Activated CD4-positive, alpha-beta T cell treated with anti-CD3 and anti-CD28 coated beads, Interleukin-2, amount 50 U/mL, for 4 hours (primary cell): ENCODE data around the gene HSPA2.
"Not testable (repeated sequence)": the region's sequence is repeated elsewhere in the genome, so short reads cannot be mapped to it uniquely, and the experiment has no call there.

Experiments
- DNase-seq, 2 experiments: peaks; one replicate each; pipeline ENCODE4 v3.0.0-alpha.2; 2020

HSPA2 gene

DNA sequence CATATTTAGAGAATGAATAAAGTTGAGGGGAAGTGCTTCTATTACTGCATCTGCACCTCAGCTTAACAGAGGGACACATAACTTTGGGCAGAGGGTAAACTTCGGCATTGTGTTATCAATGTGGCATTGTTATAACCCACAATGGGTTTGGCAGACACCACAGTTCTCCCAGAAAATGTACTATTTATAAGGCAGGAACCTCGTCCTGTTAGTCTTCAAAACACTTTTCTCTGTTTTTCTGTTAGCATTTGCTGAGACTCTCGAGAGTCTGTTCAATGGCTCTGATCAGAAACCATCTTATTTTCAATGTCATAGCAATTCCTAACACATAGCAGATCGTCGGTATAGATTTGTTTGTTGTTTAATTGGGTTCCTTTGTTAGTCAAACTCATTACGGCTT lies 23.2 kb downstream of the HSPA2 start:
- DNase-seq, result no peak

DNA sequence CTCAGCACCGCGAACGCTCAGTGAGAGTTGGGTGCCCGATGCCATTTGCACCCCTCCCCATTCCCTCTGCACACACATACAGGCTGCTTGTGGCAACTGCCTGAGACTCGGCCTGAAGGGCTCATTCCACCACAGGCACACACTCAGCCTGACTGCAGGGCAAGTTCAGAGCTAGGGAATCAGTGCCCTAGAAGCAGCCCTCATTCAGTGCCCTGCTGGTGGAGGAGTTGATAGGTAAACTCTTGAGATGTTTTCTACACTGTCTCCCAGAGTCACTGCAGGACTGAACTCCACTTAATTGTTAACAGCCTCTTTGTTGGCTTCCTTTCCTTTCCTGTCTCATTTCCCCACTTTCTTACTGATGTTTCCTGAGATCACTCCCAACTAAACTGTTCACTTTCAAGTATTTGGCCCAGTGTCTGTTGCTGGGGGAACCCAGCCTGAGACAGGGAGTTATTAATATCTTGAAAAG lies 26.1 kb downstream of the HSPA2 start:
- DNase-seq, result no peak

DNA sequence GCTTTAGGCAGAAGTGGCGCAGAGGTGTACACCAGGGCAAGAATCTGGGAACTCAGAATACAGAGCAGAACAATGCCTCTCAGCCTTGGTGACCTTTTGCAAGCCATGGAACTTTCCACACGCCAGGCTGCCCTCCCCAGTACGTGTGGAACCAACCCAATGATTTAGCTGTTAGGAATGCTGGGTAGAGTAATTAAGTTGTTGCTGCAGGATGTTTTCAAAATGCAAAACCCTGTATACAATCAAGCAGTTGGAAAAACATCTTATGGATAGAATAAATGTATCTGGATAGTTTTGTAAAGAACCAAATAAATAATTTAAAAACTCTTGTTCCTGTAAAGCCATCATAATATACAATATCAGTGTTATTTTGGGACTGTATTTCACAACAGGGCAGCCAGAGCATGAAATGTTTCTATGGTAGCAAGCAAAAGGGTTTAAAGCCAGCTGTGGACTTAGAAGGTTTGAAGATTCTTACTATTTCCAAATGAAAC lies 28.6 kb downstream of the HSPA2 start:
- DNase-seq, result no peak

DNA sequence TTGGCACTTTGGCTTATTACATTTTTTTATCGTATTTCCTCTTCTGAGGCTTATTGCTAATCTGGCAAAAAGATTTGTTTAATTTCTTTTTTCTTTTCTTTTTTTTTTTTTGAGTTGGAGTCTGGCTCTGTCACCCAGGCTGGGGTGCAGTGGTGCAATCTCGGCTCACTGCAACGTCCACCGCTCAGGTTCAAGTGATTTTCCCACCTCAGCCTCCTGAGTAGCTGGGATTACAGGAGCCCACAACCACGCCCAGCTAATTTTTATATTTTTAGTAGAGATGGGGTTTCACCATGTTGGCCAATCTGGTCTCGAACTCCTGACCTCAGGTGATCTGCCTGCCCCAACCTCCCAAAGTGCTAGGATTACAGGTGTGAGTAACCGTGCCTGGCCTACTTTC lies 29.1 kb downstream of the HSPA2 start:
- DNase-seq, result not testable (repeated sequence)

DNA sequence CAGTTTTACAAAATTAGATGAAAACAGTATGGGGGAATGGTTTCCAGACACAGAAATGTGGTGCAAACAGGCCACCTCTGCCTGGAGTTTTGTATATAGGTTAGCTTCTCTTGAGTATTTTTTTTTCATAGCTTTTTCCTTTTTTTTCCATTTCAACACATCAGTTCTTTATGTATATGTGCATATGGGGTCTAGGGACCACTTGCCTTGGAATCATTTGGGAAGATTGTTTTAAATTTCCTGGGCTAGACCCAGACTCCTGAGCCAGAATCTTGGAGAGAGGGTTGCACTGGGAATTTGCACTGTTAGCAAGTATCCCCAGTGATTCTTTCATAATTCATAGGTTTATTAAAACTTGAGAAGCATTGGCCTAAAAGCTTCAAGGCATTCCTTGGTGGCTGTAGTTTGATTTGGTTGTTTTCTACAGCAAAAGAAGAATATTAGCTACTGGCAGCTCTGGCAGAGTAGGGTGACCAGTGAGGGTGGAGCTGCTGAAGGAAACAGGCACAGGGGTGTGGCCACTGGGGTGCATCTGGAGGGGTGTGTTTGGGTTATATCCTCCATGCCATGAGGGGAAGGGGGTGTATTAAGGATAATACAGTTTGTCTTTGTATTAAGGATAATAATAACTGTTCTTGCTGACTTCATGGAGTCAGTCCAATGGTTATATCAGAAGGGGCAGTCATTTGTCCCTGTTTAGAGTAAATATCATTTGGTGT lies 32.0 kb downstream of the HSPA2 start:
- no peak for DNase-seq

DNA sequence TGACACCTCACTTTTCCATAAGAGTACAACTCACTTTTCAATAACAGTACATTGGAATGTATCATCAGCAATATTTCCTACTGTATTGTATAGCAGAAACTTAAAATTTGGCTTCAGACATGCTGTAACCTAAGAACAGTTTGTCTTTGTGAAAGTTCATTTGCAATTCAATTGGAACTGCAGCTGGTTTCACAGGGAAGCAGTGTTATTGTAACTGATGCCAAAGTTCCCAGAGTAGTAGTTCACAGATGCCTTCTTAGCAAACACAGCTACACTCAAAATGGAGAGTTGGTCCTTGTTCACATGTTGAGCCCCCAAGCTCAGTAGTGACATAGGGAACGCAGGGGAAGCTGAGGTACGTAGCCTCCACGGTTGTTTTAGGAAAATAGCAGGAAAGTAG lies 32.6 kb downstream of the HSPA2 start:
- no peak for DNase-seq

DNA sequence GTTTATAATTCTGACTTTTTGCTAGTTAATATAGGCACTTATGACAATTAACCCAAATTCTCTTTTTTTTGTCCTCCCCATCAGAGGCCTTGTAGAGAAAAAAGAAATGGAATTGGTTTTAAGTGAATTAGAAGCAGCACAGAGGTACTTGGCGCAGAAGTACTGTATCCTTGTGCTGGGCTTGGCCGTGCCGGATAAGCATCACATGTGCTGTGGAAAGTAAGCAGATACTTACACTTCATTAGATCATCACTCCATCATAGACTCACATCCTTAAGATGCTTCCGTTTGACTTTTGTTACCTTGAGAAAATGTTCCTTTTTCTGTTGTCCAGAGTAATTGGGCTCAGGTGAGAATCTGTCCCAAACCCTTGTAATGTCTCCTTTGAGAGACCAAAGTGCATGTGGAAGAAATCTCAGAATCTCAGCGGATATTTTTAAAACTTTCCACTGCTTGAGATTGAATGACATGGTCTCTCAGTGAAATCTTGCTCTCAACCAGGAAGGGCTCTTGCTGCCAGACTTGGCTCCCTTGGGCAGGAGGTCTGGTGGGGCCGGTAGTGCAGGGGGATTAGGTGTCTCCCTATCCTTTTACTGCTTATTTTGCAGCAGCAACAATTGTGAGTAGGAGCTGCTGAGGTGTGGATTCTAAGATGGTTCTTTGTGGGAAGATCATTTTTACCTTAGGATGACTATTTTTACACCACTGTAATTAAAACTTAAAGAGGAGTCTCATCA lies 34.0 kb downstream of the HSPA2 start:
- no peak for DNase-seq

DNA sequence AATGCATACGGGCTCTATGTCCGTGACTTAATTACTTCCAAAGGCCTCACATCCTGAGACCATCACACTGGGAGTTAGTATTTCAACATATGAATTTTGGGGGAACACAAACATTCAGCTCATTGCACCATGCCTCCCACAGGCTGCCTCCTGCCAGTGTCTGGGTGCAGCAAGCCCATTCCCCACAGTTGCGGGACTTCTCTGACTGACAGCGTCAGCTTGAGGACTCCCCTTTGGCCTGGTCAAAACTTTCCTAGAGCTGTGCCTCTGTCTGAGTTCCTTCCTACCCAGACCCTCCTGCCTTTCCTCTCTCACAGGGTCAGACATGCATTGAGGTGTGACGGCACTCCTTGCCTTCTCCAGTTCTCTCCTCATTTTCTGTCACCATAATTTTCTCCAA lies 36.7 kb downstream of the HSPA2 start:
- no peak for DNase-seq

DNA sequence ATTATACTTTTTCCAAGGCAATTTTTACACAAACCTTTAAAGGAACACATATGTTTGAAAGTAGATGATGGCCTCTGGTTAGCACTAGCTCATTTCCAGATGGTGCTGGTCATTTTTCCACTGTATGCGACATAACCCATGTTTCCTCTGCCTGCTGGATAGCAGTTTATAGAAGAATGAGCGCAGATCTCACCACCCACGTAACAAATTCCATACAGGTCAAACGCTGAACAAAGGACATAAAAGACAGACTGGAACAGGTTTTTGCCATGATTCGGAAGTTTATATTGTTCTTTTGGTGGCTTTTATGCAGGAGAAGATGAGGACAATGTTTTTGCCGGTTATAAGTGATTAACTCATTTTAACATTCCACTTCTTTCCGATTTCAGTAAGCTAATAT lies 39.9 kb downstream of the HSPA2 start:
- no peak for DNase-seq

DNA sequence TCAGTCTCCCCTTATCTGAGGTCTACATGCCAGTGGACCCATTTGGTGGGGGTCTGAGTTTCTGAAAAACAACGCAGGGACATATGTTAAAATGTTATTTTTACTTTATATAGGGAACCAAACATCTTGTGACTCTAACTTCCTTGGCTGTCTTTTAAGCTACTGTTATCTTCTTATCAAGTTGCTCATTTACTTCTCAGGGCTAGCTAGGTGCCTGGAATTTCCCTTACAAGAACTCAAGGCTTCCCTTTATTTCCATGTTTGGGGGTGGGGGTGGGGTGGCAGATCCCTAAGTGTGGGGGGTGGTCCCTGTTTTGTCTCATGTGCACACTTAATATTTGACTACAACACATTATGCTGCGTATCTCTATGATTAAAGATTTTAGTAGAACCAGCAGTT lies 40.8 kb downstream of the HSPA2 start:
- no peak for DNase-seq

DNA sequence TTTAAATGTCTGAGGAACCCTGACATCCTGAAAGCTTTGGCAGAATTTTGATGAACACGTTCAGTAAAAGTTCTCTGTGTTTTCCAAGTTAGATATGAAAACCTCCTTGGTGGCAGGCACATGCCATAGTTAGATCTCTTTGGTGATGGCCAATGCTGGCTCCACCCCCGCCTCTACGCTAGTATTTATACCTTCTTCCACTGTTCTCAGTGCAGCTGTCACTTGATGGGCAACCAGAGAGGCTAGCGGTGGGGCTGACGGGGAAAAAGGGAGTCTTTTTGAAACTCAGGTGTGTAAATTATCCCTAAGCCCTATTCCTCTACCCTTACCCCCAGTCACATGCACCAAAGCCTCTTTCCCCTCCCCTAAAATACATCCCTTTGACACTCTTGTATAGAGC lies 41.3 kb downstream of the HSPA2 start:
- DNase-seq, result no peak

DNA sequence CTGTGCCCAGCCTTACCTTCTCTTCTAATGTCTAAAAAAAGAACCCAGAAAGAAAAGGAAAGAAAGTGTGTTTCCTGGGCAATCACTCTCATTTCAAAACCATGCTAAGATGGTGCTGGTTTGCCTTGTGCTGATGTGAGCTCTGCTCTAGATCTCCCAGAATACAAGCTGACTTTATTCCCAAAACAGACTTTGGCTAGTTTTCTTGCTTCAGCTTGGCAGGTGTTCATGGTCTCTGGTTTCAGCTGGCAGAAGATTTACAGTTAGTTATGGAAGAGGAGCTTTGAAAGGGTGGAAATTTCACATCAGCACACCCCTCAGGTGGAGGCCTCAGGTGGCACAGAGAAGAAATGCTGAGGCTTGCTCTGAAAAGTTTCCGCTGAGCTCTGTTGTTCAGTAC lies 43.6 kb downstream of the HSPA2 start:
- no peak for DNase-seq

DNA sequence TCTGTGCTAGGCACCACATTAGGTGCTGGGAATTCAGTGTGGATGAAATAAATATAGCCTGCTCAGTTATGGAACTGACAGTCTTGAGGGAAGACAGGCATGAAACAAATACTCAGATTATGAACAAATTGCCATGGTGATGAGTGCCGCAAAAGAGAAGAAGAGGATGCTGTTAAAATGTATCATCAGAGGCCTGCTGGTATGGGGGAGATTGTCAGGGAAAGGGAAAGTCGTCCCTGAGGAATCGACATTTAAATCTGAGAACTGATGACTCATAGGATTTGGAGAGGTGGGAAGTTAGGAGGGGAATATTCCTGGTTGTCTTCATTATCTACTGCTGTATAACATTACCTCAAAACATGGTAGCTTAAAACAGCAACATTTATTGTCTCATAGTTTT lies 51.3 kb downstream of the HSPA2 start:
- no peak for DNase-seq
